K562 (cell line): ENCODE data around the gene SCG3. TPM values are rescaled to one million over a fixed set of nuclear protein-coding genes. Genes with fewer than 3 reads are reported as not detected.

ENCODE experiments used
- ATAC-seq: fragments of 200-7000 bp; cut with Tn5 transposase; 3 replicates; pipeline ENCODE4 v1.9.1; 2020; ENCODE audit warnings: moderate library complexity
- BruUV-seq: library from RNA; stranded (reverse); fragments of 400-500 nt; replicated peaks from 2 replicates; lab custom pipeline; 2021; lab: Mats Ljungman, UMichigan
- CTCF ChIA-PET: fragments of 300-600 bp; formaldehyde crosslinking; extraction: SDS; loops from one replicate; lab custom pipeline; 2021; ENCODE audit warnings: low intra/inter-chr PET ratio; lab: Yijun Ruan, JAX
- POLR2A ChIA-PET: fragments of 300-600, 350-650 bp; sonication (Branson Sonifier 250); formaldehyde crosslinking; extraction: SDS; loops from one replicate; lab custom pipeline; 2021; ENCODE audit warnings: antibody characterized with exemption, inconsistent platforms; lab: Yijun Ruan, JAX
- DNase-seq, 4 experiments: peaks; one replicate each; pipeline versions ENCODE4 v3.0.0 to v3.0.0-alpha.2; 2011 to 2018; ENCODE audit warnings: low spot score in 3 of 4, mixed read lengths in 3 of 4; ENCODE audit errors: extremely low read depth in 1 of 4
- FAIRE-seq: peaks from 2 replicates; lab custom pipeline; 2011; peaks lifted over from hg19 to GRCh38; lab: Jason Lieb, UNC
- H2AFZ ChIP-seq: 2 replicates; pipeline ENCODE4 v1.6.0; 2011; ENCODE audit warnings: low read depth, low read length, control low read depth, inconsistent platforms
- H3K27ac ChIP-seq: fragments of 200-600 bp; 3 replicates; pipeline ENCODE4 v1.8.0; 2011; ENCODE audit warnings: low read depth, mild to moderate bottlenecking, control low read depth, inconsistent platforms, low read length, moderate library complexity, mixed read lengths; ENCODE audit errors: extremely low read depth
- H3K27me3 ChIP-seq, 2 experiments: fragments of 300-600 bp in 1 of 2; 2 replicates in 1 of 2; 3 replicates in 1 of 2; pipeline versions ENCODE4 v1.6.0 to v1.8.0; 2011; ENCODE audit warnings: inconsistent platforms in 2 of 2, low read length in 2 of 2, mild to moderate bottlenecking in 1 of 2, mixed read lengths in 1 of 2, moderate library complexity in 1 of 2; ENCODE audit not compliant: control insufficient read depth in 2 of 2, insufficient read depth in 2 of 2
- H3K36me3 ChIP-seq: fragments of 300-600 bp; 3 replicates; pipeline ENCODE4 v1.8.0; 2011; ENCODE audit warnings: mild to moderate bottlenecking, low read length, inconsistent platforms; ENCODE audit not compliant: control insufficient read depth, insufficient read depth
- H3K4me1 ChIP-seq, 2 experiments: fragments of 200-600 bp in 1 of 2; replicated peaks in 1 of 2; 2 replicates in 1 of 2; 3 replicates in 1 of 2; pipeline versions ENCODE4 v1.5.1 to v1.8.0; 2011; ENCODE audit warnings: inconsistent platforms in 2 of 2, low read length in 2 of 2, mild to moderate bottlenecking in 1 of 2, mixed read lengths in 1 of 2, moderate library complexity in 1 of 2; ENCODE audit not compliant: control insufficient read depth in 2 of 2, insufficient read depth in 2 of 2
- H3K4me2 ChIP-seq: 2 replicates; pipeline ENCODE4 v1.6.1; 2011; ENCODE audit warnings: low read length, control low read depth, inconsistent platforms, mixed read lengths; ENCODE audit not compliant: insufficient read depth
- H3K4me3 ChIP-seq: fragments of 200-600 bp; sonication (generic), shearing (Covaris generic); 2 replicates; pipeline ENCODE4 v1.5.1; 2016; ENCODE audit warnings: control low read depth, inconsistent platforms
- H3K79me2 ChIP-seq: fragments of 200-600 bp; 3 replicates; pipeline ENCODE4 v1.8.0; 2011; ENCODE audit warnings: low read length, inconsistent platforms; ENCODE audit not compliant: control insufficient read depth, insufficient read depth
- H3K9ac ChIP-seq, 2 experiments: 2 replicates each; pipeline versions ENCODE4 v1.6.0 to v1.6.1; 2011; ENCODE audit warnings: low read depth in 2 of 2, low read length in 2 of 2, control low read depth in 1 of 2, inconsistent platforms in 1 of 2, mild to moderate bottlenecking in 1 of 2, mixed read lengths in 1 of 2; ENCODE audit not compliant: insufficient read depth in 1 of 2
- H3K9me1 ChIP-seq: one replicate; pipeline ENCODE4 v1.6.0; 2011; ENCODE audit warnings: inconsistent platforms, mild to moderate bottlenecking, low read length, moderate library complexity; ENCODE audit not compliant: control insufficient read depth, insufficient read depth
- H3K9me3 ChIP-seq: replicated peaks from 2 replicates; pipeline ENCODE4 v1.5.1; 2011; ENCODE audit warnings: low read depth, low read length, inconsistent platforms; ENCODE audit not compliant: control insufficient read depth, insufficient read depth
- H4K20me1 ChIP-seq: replicated peaks from 2 replicates; pipeline ENCODE4 v1.6.1; 2011; ENCODE audit warnings: low read length, inconsistent platforms, mixed read lengths; ENCODE audit not compliant: control insufficient read depth, insufficient read depth
- ARID1B ChIP-seq: fragments of 450-650 bp; IDR thresholded peaks from 2 replicates; pipeline ENCODE4 v1.6.1; 2016; ENCODE audit warnings: antibody characterized with exemption, mild to moderate bottlenecking, inconsistent platforms
- ATF1 ChIP-seq, 2 experiments: fragments of 450-650 bp in 1 of 2; IDR thresholded peaks; 2 replicates each; pipeline ENCODE4 v1.6.1; 2016; ENCODE audit warnings: missing compliant biosample characterization in 1 of 2, missing genetic modification characterization in 1 of 2
- BHLHE40 ChIP-seq: IDR thresholded peaks from 2 replicates; pipeline ENCODE4 v1.6.1; 2011; ENCODE audit warnings: low read length, improper control_type of control experiment
- CBFA2T3 ChIP-seq: fragments of 450-650 bp; IDR thresholded peaks from 2 replicates; pipeline ENCODE4 v1.6.1; 2017
- CHD2 ChIP-seq: IDR thresholded peaks from 2 replicates; pipeline ENCODE4 v1.6.1; 2011; ENCODE audit warnings: low read depth, low read length
- FOXK2 ChIP-seq, 2 experiments: fragments of 450-650 bp; IDR thresholded peaks in 1 of 2; conservative IDR thresholded peaks in 1 of 2; 2 replicates each; pipeline ENCODE4 v1.6.1; 2016; ENCODE audit warnings: low read depth in 2 of 2, mild to moderate bottlenecking in 1 of 2
- KDM1A ChIP-seq, 2 experiments: fragments of 450-650 bp; IDR thresholded peaks; 2 replicates each; pipeline ENCODE4 v1.6.1; 2016; ENCODE audit warnings: mild to moderate bottlenecking in 2 of 2
- MEIS2 ChIP-seq: fragments of 450-650 bp; IDR thresholded peaks from 2 replicates; pipeline ENCODE4 v1.6.1; 2014; ENCODE audit warnings: mild to moderate bottlenecking; ENCODE audit not compliant: partially characterized antibody
- MIER1 ChIP-seq: fragments of 450-650 bp; IDR thresholded peaks from 2 replicates; pipeline ENCODE4 v1.6.1; 2016; ENCODE audit warnings: antibody characterized with exemption, mild to moderate bottlenecking, low read depth
- NCOA6 ChIP-seq: fragments of 450-650 bp; IDR thresholded peaks from 2 replicates; pipeline ENCODE4 v1.6.1; 2017; ENCODE audit warnings: mild to moderate bottlenecking
- POLR2G ChIP-seq: fragments of 200-400 bp; formaldehyde crosslinking; IDR thresholded peaks from 2 replicates; pipeline ENCODE4 v1.6.1; 2017; ENCODE audit warnings: low read depth, mild to moderate bottlenecking, antibody characterized with exemption, low read length, moderate library complexity
- RBM15 ChIP-seq: fragments of 200-400 bp; formaldehyde crosslinking; IDR thresholded peaks from 2 replicates; pipeline ENCODE4 v1.6.1; 2018; ENCODE audit warnings: mild to moderate bottlenecking, low read length, moderate library complexity; ENCODE audit not compliant: insufficient read depth
- SAP30 ChIP-seq: fragments of 200-600 bp; sonication (generic); IDR thresholded peaks from 2 replicates; pipeline ENCODE4 v1.6.1; 2012; ENCODE audit warnings: borderline replicate concordance, low read depth, mild to moderate bottlenecking, moderate library complexity, low read length, control low read depth, inconsistent platforms; ENCODE audit not compliant: insufficient read depth, poor library complexity, severe bottlenecking
- SMARCA4 ChIP-seq: fragments of 450-650 bp; IDR thresholded peaks from 2 replicates; pipeline ENCODE4 v1.6.1; 2016
- TCF3 ChIP-seq: sonication (generic); formaldehyde crosslinking; IDR thresholded peaks from 2 replicates; pipeline ENCODE4 v1.4.0; 2020; ENCODE audit warnings: mild to moderate bottlenecking, missing genetic modification reagents
- TCF7L2 ChIP-seq: fragments of 150-350 bp; IDR thresholded peaks from 2 replicates; pipeline ENCODE4 v1.6.1; 2016; ENCODE audit warnings: low read depth, mild to moderate bottlenecking, low read length, moderate library complexity
- YY1 ChIP-seq, 3 experiments: IDR thresholded peaks; 2 replicates each; pipeline ENCODE4 v1.6.1; 2011; ENCODE audit warnings: low read length in 2 of 3, mild to moderate bottlenecking in 2 of 3, moderate library complexity in 2 of 3, borderline replicate concordance in 1 of 3, control low read depth in 1 of 3, low read depth in 1 of 3; ENCODE audit not compliant: insufficient read depth in 3 of 3, insufficient replicate concordance in 2 of 3, control insufficient read depth in 1 of 3, insufficient read length in 1 of 3; ENCODE audit errors: extremely low read depth in 1 of 3
- ZEB2 ChIP-seq: fragments of 450-650 bp; IDR thresholded peaks from 2 replicates; pipeline ENCODE4 v1.6.1; 2016
- ZNF75A ChIP-seq: fragments of 450-650 bp; formaldehyde crosslinking; IDR thresholded peaks from 2 replicates; pipeline ENCODE4 v1.4.0; 2020; ENCODE audit warnings: mild to moderate bottlenecking
- WGBS: fragments of 100-300 bp; shearing (Covaris generic); methylation state at CpG from one replicate; pipeline ENCODE4 v1.1.6; 2016; ENCODE audit warnings: low coverage, mixed read lengths; ENCODE audit not compliant: insufficient coverage; ENCODE audit errors: missing lambda C conversion rate; 5-methylcytosine and 5-hydroxymethylcytosine counted together
- in situ Hi-C: fragments of 300-500 bp; cut with MboI; formaldehyde crosslinking; loops from 4 replicates; pipeline ENCODE4 v1.15.0; 2018; ENCODE audit warnings: inconsistent platforms, mixed read lengths
- intact Hi-C: fragments of 100-400 bp; cut with micrococcal nuclease; formaldehyde crosslinking; loops from 2 replicates; pipeline ENCODE4 v1.14.2; 2022
- polyA plus RNA-seq, 8 experiments: library from polyadenylated mRNA; depleted of rRNA in 4 of 8; stranded (reverse) in 5 of 8; unstranded in 3 of 8; fragments of >200 nt; fragmentation: Nextera tagmentation in 2 of 8; fragmentation: Illumina TruSeq in 1 of 8; extraction: Ambion mirVana in 2 of 8; extraction: Trizol in 1 of 8; gene quantifications; 2 replicates each; pipeline versions ENCODE4 v1.2.1 to v1.2.3, GENCODE V29; 2011 to 2014; ENCODE audit warnings: inconsistent platforms in 1 of 8, missing spikeins in 1 of 8
- total RNA-seq, 7 experiments: library from RNA; depleted of rRNA in 6 of 7; stranded (reverse); fragments of >200 nt in 6 of 7; fragmentation: Illumina TruSeq in 2 of 7; extraction: Trizol in 2 of 7; gene quantifications; 2 replicates each; pipeline versions ENCODE4 v1.2.1 to v1.2.3, GENCODE V29; 2011 to 2021; ENCODE audit warnings: low replicate concordance in 1 of 7
- TF ChIP-seq, protein P1 (sequence below), 2 experiments: IDR thresholded peaks in 1 of 2; conservative IDR thresholded peaks in 1 of 2; 2 replicates each; pipeline ENCODE4 v1.6.1; 2016; ENCODE audit warnings: low read depth in 2 of 2, mild to moderate bottlenecking in 1 of 2, missing compliant biosample characterization in 1 of 2, missing genetic modification characterization in 1 of 2, moderate library complexity in 1 of 2

The SCG3 gene
- total and polyA plus RNA-seq, 9 of the 15 experiments (the other 6 are each of a cell fraction or from before 2014, with no cell fraction given) = 13.0 to 43.8 (median 21.0) TPM

DNA sequence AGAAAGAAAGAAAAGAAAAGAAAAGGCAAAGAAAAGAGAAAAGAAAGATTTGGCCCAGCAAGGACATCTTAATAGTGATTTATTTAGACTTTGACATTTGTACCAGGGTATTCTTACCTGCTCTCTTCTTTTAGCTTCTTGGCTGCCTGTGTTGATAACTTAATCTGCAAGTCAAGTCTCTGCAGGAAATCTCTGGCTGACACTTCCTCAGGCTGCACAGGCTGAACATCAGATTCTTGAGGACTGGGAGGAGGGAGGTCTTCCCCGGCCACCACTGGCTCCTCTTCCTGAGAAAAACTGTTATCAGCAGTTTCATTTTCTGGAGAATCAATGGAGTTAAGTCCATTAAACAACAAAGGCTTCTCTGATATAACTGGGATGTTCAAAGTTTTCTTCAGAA is 43.4 kb downstream of the SCG3 start:
- POLR2A ChIA-PET = interaction anchor here (0.8 kb wide), 1 partner anchor 9 kb away, joined by 4 read pairs; no protein-coding TSS in a partner anchor
- Histone ChIP-seq H2AFZ (no peak overlapping the region), H3K9me1 (no peaks in the 10 kb centered on the region), H3K36me3 (peaks cover 24% of the 10 kb centered on the region; the same call in 2 of the 3 replicates), H3K4me3 (no peak overlapping the region), H4K20me1 (no peaks in the 10 kb centered on the region), H3K9me3 (no peaks in the 10 kb centered on the region), H3K27me3 (no peaks in the 10 kb centered on the region), H3K9ac (no peak overlapping the region), H3K4me2 (no peak overlapping the region), H3K27ac (no peak overlapping the region), H3K79me2 (no peaks in the 10 kb centered on the region; the same call in 2 of the 3 replicates), H3K4me1 (peaks cover 0 to 29% of the 10 kb centered on the region in 2 experiments; a peak in 3 of 5 replicates)
- BruUV-seq = no TSS peak
- in situ Hi-C loops (no loop called here), intact Hi-C loops (loop anchor here (5.0 kb wide), 1 partner anchor 37 kb away; no protein-coding TSS in a partner anchor)
- no peak for ATAC-seq
- peak in 1 of 4 experiments; percentile 25 for DNase-seq
- CTCF ChIA-PET = no interaction called here
- peak; percentile 32 for FAIRE-seq
- WGBS = 0% methylated on average over 1 of the region's 1 CpG
- no peak for TF ChIP-seq CHD2
- TF ChIP-seq ATF1 (CRISPR knock-in tag; IDR thresholded peaks at IDR 0.05) = no peak
- no peak for TF ChIP-seq ATF1 (tag; IDR thresholded peaks at IDR 0.05)
- no peak for TF ChIP-seq TCF7L2
- no peak for TF ChIP-seq BHLHE40
- no peak for TF ChIP-seq POLR2G
- TF ChIP-seq SMARCA4 = 0 out of 2 replicates have a peak, but pooled peaks have one; percentile 15
- TF ChIP-seq, protein P1, sequence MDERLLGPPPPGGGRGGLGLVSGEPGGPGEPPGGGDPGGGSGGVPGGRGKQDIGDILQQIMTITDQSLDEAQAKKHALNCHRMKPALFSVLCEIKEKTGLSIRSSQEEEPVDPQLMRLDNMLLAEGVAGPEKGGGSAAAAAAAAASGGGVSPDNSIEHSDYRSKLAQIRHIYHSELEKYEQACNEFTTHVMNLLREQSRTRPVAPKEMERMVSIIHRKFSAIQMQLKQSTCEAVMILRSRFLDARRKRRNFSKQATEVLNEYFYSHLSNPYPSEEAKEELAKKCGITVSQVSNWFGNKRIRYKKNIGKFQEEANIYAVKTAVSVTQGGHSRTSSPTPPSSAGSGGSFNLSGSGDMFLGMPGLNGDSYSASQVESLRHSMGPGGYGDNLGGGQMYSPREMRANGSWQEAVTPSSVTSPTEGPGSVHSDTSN (CRISPR knock-in tag; IDR thresholded peaks at IDR 0.05; ENCODE audit: low read depth) = no peak
- TF ChIP-seq, protein P1 (tag; conservative IDR thresholded peaks at IDR 0.05; ENCODE audit: low read depth) = no peak
- peak; percentile 33 for TF ChIP-seq MEIS2
- peak; percentile 19; the same call in 1 of the 2 replicates for TF ChIP-seq ARID1B
- TF ChIP-seq FOXK2 (conservative IDR thresholded peaks at IDR 0.05 in 1 of 2, IDR thresholded peaks at IDR 0.05 in 1 of 2; ENCODE audit: low read depth in 2 of 2) = no peak
- TF ChIP-seq TCF3 (CRISPR knock-in tag) = 0 out of 2 replicates have a peak, but pooled peaks have one; percentile 7
- TF ChIP-seq YY1 (IDR thresholded peaks at IDR 0.05; ENCODE audit: borderline replicate concordance in 1 of 3, control insufficient read depth in 1 of 3, extremely low read depth in 1 of 3, insufficient read depth in 3 of 3, insufficient read length in 1 of 3, insufficient replicate concordance in 2 of 3, low read depth in 1 of 3, low read length in 2 of 3) = no peak
- TF ChIP-seq MIER1 = no peak
- TF ChIP-seq NCOA6 = no peak
- TF ChIP-seq ZNF75A = no peak
- TF ChIP-seq CBFA2T3 = peak; percentile 55; the same call in 1 of the 2 replicates
- TF ChIP-seq RBM15 = no peak
- no peak for TF ChIP-seq SAP30
- TF ChIP-seq ZEB2 = no peak
- TF ChIP-seq KDM1A (IDR thresholded peaks at IDR 0.05) = peak; percentile 67 to 69; a peak in 3 of 4 replicates
